HG03575 (cell line): ENCODE results near the gene RAVER2.
"Not testable (repeated sequence)": the region's sequence is repeated elsewhere in the genome, so short reads cannot be mapped to it uniquely, and the experiment has no call there.

Experiments
- ATAC-seq: cut with Tn5 transposase; IDR thresholded peaks from one replicate; pipeline ENCODE4 v1.9.1; 2021; ENCODE audit not compliant: unreplicated experiment, insufficient number of reproducible peaks, low FRiP score; ENCODE audit errors: extremely low read depth

The RAVER2 gene

DNA sequence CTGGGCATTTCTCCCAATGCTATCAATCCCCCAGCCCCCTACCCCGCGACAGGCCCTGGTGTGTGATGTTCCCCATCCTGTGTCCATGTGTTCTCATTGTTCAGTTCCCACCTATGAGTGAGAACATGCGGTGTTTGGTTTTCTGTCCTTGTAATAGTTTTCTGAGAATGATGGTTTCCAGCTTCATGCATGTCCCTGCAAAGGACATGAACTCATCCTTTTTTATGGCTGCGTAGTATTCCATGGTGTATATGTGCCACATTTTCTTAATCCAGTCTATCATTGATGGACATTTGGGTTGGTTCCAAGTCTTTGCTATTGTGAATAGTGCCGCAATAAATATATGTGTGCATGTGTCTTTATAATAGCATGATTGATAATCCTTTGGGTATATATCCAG is 38.0 kb downstream of the RAVER2 start:
- not testable (repeated sequence) for ATAC-seq

DNA sequence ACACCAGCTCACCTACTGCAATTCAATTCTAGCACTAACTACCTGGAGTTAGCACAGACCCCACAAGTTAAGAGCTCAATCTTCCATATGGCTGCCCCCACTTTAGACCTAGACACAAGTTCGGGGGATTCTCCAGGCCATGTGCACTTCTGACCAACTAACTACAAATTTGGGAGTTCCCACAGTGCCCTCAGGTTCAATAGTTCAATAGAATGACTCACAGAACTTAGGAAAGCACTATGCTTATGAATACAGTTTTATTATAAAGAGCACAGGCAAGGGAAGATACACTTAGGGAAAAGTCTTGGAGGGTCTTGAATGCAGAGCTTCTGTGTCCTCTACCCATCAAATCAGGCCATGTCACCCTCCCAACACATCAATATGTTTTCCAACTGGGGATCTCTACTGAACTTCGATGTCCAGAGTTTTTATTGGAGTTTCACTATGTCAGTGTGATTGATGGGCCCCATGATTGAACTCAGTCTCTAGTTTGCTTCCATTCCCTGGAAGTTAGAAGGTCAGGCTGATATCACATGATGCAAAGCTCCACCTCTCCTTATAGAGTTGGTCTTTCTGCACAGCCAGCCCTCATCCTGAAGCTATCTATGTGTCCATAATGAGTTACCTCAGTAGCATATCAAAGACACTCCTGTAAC is 46.1 kb downstream of the RAVER2 start:
- ATAC-seq, result no peak

DNA sequence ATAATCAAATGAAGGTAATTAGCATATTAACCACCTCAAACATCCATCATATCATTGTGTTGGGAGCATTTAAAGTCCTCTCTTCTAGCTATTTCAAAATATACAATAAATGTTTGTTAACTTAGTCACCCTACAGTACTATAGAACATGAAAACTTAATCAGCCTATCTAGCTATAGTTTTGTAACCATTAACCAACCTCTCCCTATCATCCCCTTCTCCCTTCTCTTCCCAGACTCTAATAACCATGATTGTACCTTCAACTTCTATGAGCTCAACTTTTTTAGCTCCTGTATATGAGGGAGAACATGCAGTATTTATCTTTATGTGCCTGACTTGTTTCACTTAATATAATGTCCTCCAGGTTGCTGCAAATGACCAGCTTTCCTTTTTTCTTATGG is 54.0 kb downstream of the RAVER2 start:
- ATAC-seq, result no peak

DNA sequence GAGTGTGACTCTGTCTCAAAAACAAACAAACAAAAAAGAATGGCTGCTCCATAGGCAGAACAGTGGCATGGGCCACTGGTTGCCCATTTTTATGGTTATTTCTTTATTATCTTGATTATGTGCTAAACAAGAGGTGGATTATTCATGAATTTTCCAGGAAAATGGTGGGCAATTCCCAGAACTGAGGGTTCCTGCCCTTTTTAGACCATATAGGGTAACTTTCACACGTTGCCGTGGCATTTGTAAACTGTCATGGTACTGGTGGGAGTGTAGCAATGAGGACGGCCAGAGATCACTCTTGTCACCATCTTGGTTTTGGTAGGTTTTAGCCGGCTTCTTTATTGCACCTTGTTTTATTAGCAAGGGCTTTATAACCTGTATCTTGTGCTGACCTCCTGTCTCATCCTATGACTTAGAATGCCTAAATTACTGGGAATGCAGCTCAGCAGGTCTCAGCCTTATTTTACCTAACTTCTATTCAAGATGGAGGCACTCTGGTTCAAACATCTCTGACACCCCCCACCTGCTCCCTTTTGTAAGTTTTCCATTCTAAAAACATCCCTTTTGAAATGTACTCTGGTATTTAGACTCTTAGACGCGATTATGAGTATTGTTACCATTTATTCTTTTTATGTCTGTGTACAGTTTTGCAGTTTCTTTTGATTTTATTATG is 57.1 kb downstream of the RAVER2 start:
- ATAC-seq, result no peak

DNA sequence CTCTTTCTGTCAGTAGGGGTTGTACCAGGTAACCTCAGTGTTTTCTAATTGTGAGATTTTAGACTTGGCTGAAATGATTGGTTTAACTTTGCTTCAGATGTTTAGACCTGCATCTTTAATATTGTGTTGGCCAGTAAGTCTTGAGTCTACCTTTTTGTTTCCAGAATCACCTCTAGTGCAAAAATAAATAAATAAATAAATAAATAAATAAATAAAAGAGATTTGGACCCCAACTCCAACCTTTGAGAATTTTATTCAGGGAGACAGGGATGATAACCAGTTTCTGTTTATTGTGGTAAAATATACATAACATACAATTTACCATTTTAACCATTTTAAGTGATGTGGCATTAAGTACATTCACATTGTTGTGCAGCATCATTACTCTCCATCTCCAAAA is 64.4 kb downstream of the RAVER2 start:
- ATAC-seq, result no peak

DNA sequence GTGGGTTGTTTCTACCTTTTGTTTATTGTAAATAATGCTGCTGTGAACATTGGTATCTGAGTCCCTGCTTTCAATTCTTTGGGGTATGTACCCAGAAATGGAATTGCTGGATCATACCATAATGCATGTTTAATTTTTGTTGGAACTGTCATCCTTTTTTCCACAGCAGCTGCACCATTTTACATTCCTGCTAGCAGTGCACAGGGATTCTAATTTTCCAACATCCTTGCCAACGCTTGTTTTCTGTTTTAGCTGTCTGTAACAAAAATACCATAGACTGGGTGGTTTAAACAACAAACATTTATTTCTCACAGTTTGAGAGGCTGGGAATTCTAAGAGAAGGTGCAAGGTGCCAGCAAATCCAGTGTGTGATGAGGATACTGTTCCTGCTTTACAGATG is 65.1 kb downstream of the RAVER2 start:
- ATAC-seq, result no peak

DNA sequence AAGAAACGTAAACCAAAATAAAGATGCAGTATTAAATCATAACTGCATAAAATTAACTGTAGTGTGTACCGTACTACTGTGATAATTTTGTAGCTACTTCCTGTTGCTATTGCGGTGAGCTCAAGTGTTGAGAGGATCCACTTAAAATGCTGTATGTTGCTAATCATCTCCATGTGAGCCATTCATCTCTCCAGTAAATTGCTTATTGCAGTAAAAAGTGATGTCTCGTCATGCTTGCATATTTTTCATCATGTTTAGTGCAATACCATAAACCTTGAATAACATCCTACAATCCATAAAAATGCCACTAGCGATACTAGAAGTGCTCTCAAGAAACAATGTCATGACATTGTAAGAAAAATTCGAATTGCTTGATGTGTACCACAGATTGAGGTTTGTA is 66.3 kb downstream of the RAVER2 start:
- ATAC-seq, result no peak

DNA sequence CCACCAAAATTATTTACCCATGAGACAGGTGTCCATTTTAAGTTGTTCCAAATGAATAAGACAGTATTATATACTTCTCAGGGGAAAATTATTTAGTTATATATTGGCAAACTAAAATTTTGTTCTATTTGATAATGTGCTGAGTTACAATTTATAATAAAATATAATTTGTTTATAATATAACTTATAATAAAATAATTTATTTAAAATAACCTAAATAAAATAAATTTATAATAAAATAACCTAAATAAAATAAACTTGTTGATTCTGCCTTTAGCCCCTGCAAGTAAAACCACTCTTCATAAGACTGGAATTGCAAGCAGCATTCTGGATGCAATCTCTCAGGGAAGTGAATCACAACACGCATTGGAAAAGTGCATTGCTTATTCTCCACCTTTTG is 69.6 kb downstream of the RAVER2 start:
- no peak for ATAC-seq

DNA sequence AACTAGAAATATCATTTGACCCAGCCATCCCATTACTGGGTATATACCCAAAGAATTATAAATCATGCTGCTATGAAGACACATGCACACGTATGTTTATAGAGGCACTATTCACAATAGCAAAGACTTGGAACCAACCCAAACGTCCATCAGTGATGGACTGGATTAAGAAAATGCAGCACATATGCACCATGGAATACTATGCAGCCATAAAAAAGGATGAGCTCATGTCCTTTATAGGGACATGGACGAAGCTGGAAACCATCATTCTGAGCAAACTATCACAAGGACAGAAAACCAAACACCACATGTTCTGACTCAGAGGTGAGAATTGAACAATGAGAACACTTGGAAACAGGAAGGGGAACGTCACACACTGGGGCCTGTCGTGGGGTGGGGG is 72.5 kb downstream of the RAVER2 start:
- not testable (repeated sequence) for ATAC-seq

DNA sequence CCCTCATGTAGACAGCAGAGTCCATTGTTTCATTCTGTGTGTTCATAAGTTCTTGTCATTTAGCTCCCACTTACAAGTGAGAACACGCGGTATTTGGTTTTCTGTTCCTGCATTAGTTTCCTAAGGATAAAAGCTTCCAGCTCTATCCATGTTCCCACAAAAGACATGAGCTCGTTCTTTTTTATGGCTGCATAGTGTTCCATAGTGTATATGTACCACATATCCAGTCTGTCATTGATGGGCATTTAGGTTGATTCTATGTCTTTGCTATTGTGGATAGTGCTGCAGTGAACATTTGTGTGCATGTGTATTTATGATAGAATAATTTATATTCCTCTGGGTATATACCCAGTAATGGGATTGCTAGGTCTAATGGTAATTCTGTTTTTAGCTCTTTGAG is 75.7 kb downstream of the RAVER2 start:
- not testable (repeated sequence) for ATAC-seq

DNA sequence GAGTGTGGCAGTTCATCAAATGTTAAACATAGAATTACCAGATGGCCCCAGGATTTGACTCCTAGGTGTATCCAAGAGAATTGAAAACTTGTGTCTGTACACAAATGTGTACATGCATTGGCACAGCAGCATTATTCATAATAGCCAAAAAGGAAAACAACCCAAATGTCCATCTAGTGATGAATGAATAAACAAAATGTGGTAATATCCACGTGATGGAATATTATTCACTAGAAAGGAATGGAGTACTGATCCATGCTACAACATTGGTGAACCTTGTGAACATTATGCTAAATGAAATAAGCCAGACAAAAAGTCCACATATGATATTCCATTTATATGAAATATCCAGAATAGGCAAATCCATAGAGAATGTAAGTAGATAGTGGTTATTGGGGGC is 77.7 kb downstream of the RAVER2 start:
- ATAC-seq, result no peak

DNA sequence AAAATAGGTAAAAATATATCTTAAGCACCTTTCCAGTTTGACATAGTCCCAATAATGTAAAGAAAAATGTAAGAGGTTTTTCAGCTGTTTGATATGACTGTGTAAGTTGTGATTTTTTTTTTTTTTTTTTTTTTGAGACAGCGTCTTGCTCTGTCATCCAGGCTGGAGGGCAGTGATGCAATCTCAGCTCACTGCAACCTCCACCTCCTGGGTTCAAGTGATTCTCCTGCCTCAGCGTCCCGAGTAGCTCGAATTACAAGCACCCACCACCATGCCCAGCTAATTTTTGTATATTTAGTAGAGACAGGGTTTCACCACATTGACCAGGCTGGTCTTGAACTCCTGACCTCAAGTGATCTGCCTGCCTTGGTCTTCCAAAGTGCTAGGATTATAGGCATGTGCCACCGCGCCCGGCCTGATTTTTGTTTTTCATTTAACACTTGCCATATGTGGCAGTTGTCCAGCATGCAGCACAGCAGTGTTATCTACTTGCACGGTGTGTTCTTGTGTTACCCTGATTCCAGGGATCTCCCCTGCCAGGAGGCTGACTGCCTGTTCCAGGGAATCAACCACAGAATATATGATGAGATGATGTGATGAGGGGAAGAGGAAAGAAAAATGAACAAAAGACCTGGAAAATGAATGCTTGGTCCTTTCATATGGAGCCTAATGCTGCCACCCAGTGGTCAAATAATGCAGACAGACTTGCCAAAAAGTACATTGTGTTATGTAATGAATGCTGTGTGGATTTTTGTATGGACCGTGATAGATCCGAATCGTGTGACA is 79.0 kb downstream of the RAVER2 start:
- ATAC-seq, result no peak

DNA sequence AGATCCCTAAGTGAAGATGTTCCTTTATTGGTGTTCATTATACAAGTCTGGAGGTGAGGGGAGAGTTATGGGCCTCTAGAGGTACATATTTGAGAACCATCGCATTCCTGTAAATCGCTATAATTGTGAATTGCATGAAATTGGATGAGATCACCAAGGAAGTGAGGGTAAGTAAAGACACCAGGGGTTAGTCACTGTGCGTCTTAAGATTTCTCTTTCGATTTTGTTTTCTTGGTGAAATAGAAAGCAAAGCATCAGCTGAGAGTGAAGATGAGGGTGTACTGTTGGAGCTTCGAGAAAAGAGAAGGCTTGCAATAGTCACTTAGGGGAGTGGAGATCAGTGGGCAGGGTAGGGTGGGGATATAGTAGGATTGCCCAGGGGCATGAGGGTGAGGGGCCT is 82.1 kb downstream of the RAVER2 start:
- no peak for ATAC-seq

DNA sequence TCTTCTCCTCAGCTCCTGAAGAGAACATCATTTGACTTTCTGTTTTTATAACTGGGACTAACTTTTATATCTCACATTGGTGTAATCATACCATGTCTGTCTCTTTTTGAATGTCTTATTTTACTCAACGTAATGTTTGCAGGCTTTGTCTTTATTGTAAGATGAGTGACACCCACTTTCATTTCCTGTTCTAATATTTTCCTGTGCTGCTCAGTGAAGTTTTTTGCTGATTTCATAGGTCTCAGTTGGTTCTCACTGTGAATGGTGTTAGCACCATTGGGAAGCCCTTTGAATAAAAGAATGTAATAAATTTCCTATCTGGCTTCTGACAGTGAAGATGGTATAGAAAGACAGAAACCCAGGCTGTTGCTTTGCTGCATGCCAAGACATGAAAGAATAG is 84.0 kb downstream of the RAVER2 start:
- no peak for ATAC-seq

DNA sequence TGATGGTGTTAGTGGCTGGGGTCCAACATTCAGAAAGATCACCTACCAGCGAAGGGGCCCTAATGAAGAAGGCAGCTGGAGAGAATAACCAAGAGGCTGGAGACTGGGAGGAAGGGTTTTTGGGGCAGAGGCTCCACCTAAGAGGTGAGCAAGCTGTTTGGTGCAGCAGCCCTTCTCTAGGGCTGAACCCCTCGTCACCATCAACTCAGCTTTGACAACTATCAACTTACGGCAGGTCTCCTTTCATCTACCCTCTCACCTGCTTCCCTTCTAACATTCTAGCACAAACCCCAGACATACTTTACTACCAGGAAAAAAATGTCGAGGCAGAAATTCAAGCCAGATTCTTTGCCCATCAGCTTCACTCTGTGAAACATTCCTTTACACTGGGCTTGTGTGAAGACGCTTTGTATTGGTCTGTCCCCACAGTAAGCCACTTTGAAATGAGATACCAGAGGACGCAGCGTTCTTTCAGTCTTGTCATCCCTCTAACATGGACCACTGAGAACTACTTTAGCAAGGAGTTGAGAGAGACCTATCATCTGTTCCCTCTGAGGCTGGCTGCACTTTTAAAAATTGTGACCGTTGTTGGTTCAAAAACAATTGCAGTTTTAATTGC is 84.6 kb downstream of the RAVER2 start:
- no peak for ATAC-seq

DNA sequence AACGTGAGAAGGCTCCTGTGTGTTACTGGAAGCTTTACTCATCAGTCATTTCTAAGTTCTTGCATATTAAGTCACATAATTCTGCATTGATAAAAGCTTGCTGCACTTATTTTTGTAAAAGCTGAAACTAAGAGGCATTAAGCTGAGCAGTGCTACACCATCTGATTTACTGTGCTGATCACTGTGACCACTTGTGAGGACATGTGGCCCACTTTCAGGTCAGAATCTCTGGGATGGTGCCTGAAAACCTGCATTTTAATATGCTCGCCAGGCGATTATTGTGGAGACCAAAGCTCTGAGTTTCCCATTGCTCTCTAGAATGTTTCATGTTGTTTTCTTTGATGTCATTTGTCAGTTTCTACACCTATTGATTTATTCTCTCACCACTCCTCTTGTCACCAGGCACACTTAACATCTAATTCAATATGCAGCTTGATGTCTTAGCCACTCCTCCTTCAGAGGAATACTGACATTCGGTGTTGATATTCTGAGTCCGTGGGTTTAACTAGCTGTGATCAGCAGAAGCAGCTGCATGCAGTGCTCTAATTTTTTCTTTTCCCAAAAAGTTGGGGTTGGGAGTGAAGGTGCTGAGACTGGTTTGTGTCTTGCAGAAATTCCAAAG is 85.3 kb downstream of the RAVER2 start:
- ATAC-seq, result no peak

DNA sequence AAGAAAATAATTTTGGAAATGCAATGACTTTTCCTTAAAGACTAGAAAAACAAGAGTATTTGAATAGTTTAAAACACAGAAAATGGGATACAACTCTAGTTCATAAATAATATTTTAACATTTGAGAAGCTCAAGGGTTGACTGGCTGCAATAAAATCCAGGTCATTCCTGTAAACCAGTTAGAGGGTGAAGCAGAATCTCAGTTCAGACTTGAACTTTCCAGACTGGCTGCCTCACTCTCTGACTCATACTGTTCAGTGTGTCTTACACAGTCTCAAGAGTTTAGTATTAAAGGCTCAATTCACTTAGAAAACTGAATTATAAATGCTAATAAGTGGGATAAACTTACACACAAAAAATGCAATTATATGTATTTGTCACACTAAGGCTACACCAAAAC is 89.9 kb downstream of the RAVER2 start:
- no peak for ATAC-seq

DNA sequence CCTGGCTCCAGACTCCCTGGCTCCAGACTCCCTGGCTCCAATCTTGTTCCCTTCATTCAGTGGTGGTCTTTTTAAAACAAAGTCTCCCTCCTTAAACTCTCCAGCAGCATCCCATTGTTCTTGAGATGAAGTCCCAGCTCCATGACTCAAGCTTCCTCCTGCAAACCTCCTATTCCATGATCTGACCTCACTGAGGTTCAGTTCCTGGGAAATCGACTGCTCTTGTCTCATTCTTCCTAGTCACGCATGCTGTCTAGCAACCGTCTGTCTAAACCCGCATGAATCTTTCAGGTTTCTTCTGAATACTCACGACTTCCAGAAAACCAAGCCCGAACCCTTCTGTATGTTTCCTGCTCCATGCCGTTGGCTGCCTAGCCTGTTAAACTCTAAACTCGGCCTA is 91.9 kb downstream of the RAVER2 start:
- no peak for ATAC-seq

DNA sequence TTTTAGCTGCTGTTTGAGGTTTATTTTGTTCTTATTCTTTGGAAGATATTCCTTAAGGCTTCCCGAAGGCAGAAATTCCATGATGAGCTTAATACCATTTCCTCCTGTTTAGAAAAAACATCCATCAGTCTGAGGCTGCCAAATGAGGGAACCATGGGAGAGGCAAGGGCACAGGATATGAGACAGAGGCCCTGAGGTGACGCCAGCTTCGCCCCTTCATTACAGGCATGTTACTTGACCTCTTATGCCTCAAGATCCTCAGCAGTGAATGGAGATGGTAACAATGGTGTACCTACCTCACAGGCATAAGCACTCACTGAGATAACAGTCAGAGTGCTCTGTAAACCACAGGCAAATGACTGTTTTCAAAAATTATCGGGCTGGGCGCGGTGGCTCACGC is 93.6 kb downstream of the RAVER2 start:
- ATAC-seq, result no peak
